Gastroesophageal sphincter (tissue), 4 donors: ENCODE data around the gene TMEM255B. TPM values are rescaled to one million over a fixed set of nuclear protein-coding genes. Genes with fewer than 3 reads are reported as not detected.

Experiments used
- ATAC-seq: fragments of 150-250 bp; one replicate; pipeline ENCODE4 v1.9.1; 2016; ENCODE audit warnings: mild to moderate bottlenecking, moderate library complexity
- H3K27ac ChIP-seq, 4 donors: fragments of 200-600 bp; sonication (generic) in 3 of 4; 1 replicate in 3 of 4; 2 replicates in 1 of 4; pipeline ENCODE4 v1.5.1; 2016 to 2019
- H3K27me3 ChIP-seq: fragments of 200-600 bp; sonication (generic); one replicate; pipeline ENCODE4 v1.5.1; 2019
- H3K36me3 ChIP-seq, 2 donors: fragments of 200-600 bp; sonication (generic); one replicate each; pipeline ENCODE4 v1.5.1; 2019; ENCODE audit warnings: control low read depth in 1 of 2
- H3K4me1 ChIP-seq, 3 donors: fragments of 200-600 bp; sonication (generic); 1 replicate in 2 of 3; 2 replicates in 1 of 3; pipeline ENCODE4 v1.5.1; 2016 to 2019; ENCODE audit warnings: control low read depth in 2 of 3
- H3K4me3 ChIP-seq, 2 donors: fragments of 200-600 bp; sonication (generic); one replicate each; pipeline ENCODE4 v1.5.1; 2019; ENCODE audit warnings: mild to moderate bottlenecking in 1 of 2, moderate library complexity in 1 of 2
- H3K9me3 ChIP-seq, 3 donors: fragments of 200-600 bp; sonication (generic); one replicate each; pipeline ENCODE4 v1.5.1; 2017 to 2019; ENCODE audit warnings: control low read depth in 2 of 3
- EP300 ChIP-seq: sonication (generic); formaldehyde crosslinking; IDR thresholded peaks from one replicate; pipeline ENCODE4 v1.6.1; 2017; ENCODE audit warnings: antibody characterized with exemption, mild to moderate bottlenecking
- POLR2A ChIP-seq, 2 donors: fragments of 450-650 bp; IDR thresholded peaks; one replicate each; pipeline ENCODE4 v1.6.1; 2017; ENCODE audit warnings: antibody characterized with exemption in 2 of 2, mild to moderate bottlenecking in 2 of 2, moderate library complexity in 1 of 2
- POLR2AphosphoS5 ChIP-seq: sonication (generic); formaldehyde crosslinking; IDR thresholded peaks from one replicate; pipeline ENCODE4 v1.6.1; 2017; ENCODE audit warnings: antibody characterized with exemption
- WGBS, 2 donors: methylation state at CpG; one replicate each; pipeline ENCODE4 v1.1.5; 2018; ENCODE audit warnings: low coverage in 1 of 2; 5-methylcytosine and 5-hydroxymethylcytosine counted together
- total RNA-seq, 4 donors: library from RNA; depleted of rRNA; stranded (reverse); fragments of >200 nt; gene quantifications; one replicate each; pipeline ENCODE4 v1.1.0, GENCODE V29; 2016
- TF ChIP-seq, protein P1 (sequence below), 4 experiments: fragments of 200-600 bp in 2 of 4; fragments of 450-650 bp in 2 of 4; sonication (generic) in 1 of 4; IDR thresholded peaks; one replicate each; pipeline ENCODE4 v1.5.1; 2017 to 2019; ENCODE audit warnings: antibody characterized with exemption in 4 of 4, mild to moderate bottlenecking in 2 of 4, moderate library complexity in 2 of 4

Gene TMEM255B
- total RNA-seq, 4 donors from 2014 or later, result 4.9 to 13.2 (median 7.8) TPM

DNA sequence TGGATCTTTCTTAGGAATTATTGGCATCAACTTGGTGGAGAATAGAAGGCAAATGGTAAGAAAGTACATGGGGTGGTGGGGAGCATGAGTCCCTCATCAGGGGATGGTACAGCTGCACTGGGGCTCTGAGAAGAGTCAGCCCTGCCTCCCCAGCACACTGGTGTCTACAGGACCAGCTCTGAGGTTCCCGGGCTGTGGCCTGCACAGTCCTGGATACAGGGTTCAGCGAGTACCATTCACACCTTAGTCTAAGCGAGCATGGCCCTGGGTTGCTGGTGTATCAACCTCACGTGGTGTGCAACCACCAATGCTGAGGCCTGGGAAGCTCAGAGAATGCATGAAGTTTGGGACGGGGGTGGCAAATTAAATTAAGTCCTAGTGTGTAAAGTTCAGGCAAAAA lies 10.1 kb downstream of the TMEM255B start:
- TF ChIP-seq EP300, result no peak
- TF ChIP-seq, protein P1, sequence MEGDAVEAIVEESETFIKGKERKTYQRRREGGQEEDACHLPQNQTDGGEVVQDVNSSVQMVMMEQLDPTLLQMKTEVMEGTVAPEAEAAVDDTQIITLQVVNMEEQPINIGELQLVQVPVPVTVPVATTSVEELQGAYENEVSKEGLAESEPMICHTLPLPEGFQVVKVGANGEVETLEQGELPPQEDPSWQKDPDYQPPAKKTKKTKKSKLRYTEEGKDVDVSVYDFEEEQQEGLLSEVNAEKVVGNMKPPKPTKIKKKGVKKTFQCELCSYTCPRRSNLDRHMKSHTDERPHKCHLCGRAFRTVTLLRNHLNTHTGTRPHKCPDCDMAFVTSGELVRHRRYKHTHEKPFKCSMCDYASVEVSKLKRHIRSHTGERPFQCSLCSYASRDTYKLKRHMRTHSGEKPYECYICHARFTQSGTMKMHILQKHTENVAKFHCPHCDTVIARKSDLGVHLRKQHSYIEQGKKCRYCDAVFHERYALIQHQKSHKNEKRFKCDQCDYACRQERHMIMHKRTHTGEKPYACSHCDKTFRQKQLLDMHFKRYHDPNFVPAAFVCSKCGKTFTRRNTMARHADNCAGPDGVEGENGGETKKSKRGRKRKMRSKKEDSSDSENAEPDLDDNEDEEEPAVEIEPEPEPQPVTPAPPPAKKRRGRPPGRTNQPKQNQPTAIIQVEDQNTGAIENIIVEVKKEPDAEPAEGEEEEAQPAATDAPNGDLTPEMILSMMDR (IDR thresholded peaks at IDR 0.05), result no peak
- no peak for TF ChIP-seq POLR2AphosphoS5
- TF ChIP-seq POLR2A (IDR thresholded peaks at IDR 0.05), result no peak
- Histone ChIP-seq H3K9me3 (peaks cover 0 to 10% (median 0%) of the 10 kb centered on the region in 3 donors), H3K27ac (no peak overlapping the region), H3K36me3 (peaks cover 0 to 29% of the 10 kb centered on the region in 2 donors), H3K27me3 (peaks cover 2% of the 10 kb centered on the region), H3K4me3 (no peak overlapping the region), H3K4me1 (no peaks in the 10 kb centered on the region)
- 54 to 80% methylated on average over 1 to 3 of the region's 5 CpGs for WGBS, 2 donors
- ATAC-seq, result no peak

GRCh38 chr13:113769881-113770280 lies 10.9 kb downstream of the TMEM255B start:
- Histone ChIP-seq H3K27me3 (no peaks in the 10 kb centered on the region), H3K4me3 (no peak overlapping the region), H3K4me1 (no peaks in the 10 kb centered on the region), H3K36me3 (peaks cover 0 to 29% of the 10 kb centered on the region in 2 donors), H3K9me3 (peaks cover 0 to 10% (median 0%) of the 10 kb centered on the region in 3 donors), H3K27ac (no peak overlapping the region)
- 37 to 85% methylated on average over 5 to 9 of the region's 13 CpGs for WGBS, 2 donors
- no peak for TF ChIP-seq EP300
- TF ChIP-seq, protein P1 (IDR thresholded peaks at IDR 0.05), result no peak
- TF ChIP-seq POLR2A (IDR thresholded peaks at IDR 0.05), result no peak
- TF ChIP-seq POLR2AphosphoS5, result no peak
- no peak for ATAC-seq

GRCh38 chr13:113770441-113770840 lies 11.4 kb downstream of the TMEM255B start:
- H3K4me3 ChIP-seq, result no peak overlapping the region
- H3K4me1 ChIP-seq, result no peaks in the 10 kb centered on the region
- peaks cover 0 to 10% (median 0%) of the 10 kb centered on the region in 3 donors for H3K9me3 ChIP-seq
- ATAC-seq, result no peak
- peaks cover 0 to 29% of the 10 kb centered on the region in 2 donors for H3K36me3 ChIP-seq
- no peak overlapping the region for H3K27ac ChIP-seq
- peaks cover 3% of the 10 kb centered on the region for H3K27me3 ChIP-seq
- 60% methylated on average over 1 of the region's 8 CpGs; no CpG with 5 or more reads in 1 of the 2 donors for WGBS, 2 donors
- TF ChIP-seq, protein P1 (IDR thresholded peaks at IDR 0.05), result no peak
- TF ChIP-seq POLR2AphosphoS5 (no peak), POLR2A (IDR thresholded peaks at IDR 0.05) (no peak), EP300 (no peak)

- Histone ChIP-seq H3K27ac (no peak overlapping the region), H3K4me1 (no peaks in the 10 kb centered on the region), H3K9me3 (peaks cover 0 to 10% (median 0%) of the 10 kb centered on the region in 3 donors), H3K27me3 (peaks cover 8% of the 10 kb centered on the region), H3K4me3 (no peak overlapping the region), H3K36me3 (peaks cover 0 to 29% of the 10 kb centered on the region in 2 donors)
- TF ChIP-seq EP300 (no peak), POLR2AphosphoS5 (no peak), POLR2A (IDR thresholded peaks at IDR 0.05) (no peak)
- TF ChIP-seq, protein P1 (IDR thresholded peaks at IDR 0.05), result no peak
- ATAC-seq, result no peak
- 91 to 93% methylated on average over 5 of the region's 5 CpGs for WGBS, 2 donors
Observed at GRCh38 chr13:113770937-113771336, 11.9 kb downstream of the TMEM255B start.

DNA sequence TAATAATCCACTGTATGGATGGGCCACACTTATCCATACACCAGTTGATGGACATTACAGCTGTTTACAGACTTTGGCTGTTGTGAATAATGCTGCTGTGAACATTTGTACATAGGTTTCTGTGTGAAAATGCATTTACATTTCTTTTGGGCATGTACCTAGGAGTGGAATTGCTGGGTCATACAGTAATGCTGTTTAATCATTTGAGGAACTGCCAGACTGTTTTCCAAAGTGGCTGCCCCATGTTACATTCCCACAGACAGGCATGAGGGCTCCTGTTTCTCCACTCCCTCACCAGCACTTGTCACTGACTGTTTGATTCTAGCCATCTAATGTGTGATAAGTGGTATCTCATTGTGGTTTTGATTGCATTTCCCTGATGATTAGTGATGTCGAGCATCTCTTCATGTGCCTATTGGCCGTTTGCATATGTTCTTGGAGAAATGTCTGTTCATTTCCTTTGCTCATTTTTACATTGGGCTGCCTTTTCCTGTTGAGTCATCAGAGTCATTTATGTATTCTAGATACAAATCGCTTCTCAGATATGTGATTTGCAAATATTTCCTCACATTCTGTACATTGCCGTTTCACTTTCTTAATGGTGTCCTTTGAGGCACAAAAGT lies 12.8 kb downstream of the TMEM255B start:
- TF ChIP-seq POLR2A (IDR thresholded peaks at IDR 0.05) (no peak), EP300 (no peak), POLR2AphosphoS5 (no peak)
- TF ChIP-seq, protein P1 (IDR thresholded peaks at IDR 0.05), result no peak
- Histone ChIP-seq H3K36me3 (peaks cover 0 to 29% of the 10 kb centered on the region in 2 donors), H3K4me1 (no peaks in the 10 kb centered on the region), H3K27ac (no peak overlapping the region), H3K27me3 (peaks cover 17% of the 10 kb centered on the region), H3K9me3 (peaks cover 0 to 10% (median 0%) of the 10 kb centered on the region in 3 donors), H3K4me3 (no peak overlapping the region)
- ATAC-seq, result no peak
- WGBS, 2 donors, result 64 to 86% methylated on average over 2 to 4 of the region's 4 CpGs
